ENCODE data around the gene CISH.

CISH gene

DNA sequence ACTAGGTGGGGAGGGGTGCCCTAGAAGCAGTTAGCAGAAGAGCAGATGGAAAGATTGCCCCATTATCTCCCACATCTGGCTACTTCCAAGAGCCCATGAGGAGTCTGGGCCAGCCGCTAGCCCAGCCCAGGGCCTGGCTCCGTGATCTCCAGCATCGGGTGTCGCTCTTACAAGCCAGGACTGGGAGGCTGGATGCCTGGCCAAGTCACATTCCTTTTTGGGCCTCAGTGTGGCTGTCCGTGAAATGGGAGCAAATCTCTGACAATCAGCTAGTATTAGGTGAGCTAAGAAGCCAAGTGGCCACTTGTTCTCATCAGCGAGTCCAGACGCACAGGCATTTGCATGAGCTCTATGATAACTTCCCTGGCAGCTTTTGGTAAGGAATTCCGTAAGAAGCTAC, 39.9 kb upstream of the CISH start:
- no peak overlapping the region for H3K27ac ChIP-seq (ENCODE audit: low read depth, low read length)
- H3K9ac ChIP-seq (ENCODE audit: low read length) = no peak overlapping the region
- no peak overlapping the region for H3K4me3 ChIP-seq (ENCODE audit: low read length)
- H3K27me3 ChIP-seq (ENCODE audit: control insufficient read depth, insufficient read depth, low read length) = no peaks in the 10 kb centered on the region
- no peaks in the 10 kb centered on the region for H3K4me1 ChIP-seq (ENCODE audit: control insufficient read depth, insufficient read depth, low read length)
- H3K36me3 ChIP-seq (ENCODE audit: control insufficient read depth, insufficient read depth, low read length) = peaks cover 10% of the 10 kb centered on the region

DNA sequence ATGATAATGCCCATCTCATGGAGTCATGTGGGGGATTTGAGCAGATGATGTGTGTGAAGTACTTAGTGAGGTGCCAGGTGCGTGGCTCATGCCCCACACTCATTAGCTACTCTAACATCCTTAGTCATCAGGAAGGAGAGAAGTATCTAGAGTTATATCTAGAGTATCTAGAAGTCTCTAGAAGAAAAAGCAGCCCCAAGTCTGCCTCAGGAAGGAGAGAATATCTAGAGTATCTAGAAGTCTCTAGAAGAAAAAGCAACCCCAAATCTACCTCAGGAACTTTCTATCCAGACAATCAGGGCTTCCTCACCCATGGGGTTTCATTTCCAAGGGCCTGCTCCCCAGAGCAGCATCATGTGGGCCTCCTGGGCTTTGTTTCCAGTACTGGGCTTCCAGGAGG, 38.4 kb upstream of the CISH start:
- H3K36me3 ChIP-seq (ENCODE audit: control insufficient read depth, insufficient read depth, low read length) = peaks cover 10% of the 10 kb centered on the region
- H3K4me1 ChIP-seq (ENCODE audit: control insufficient read depth, insufficient read depth, low read length) = no peaks in the 10 kb centered on the region
- no peak overlapping the region for H3K9ac ChIP-seq (ENCODE audit: low read length)
- no peak overlapping the region for H3K27ac ChIP-seq (ENCODE audit: low read depth, low read length)
- no peak overlapping the region for H3K4me3 ChIP-seq (ENCODE audit: low read length)
- no peaks in the 10 kb centered on the region for H3K27me3 ChIP-seq (ENCODE audit: control insufficient read depth, insufficient read depth, low read length)

DNA sequence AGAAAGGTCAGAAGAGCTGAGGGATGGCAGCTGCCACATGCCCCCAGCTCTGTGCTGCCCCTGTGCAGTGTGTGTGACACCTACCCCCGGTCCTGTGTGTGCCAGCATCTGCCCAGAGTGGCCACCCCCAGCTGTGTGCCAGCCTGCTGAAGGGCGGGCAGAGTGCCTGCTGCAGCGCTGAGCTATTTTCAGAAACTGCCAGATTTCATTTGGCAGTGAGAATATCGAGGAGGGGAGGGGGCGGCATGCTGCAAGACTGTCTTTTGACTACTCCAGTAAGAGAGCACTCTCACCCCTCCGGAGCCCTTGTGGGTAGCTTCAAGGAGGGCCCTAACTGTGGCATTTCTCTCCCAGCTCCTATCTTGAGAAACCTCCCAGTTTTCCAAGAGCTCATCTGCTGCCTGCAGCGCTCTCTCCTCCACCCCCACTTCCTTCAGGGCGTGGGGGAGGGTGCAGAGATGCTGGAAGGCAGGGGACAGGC, 37.9 kb upstream of the CISH start:
- Histone ChIP-seq H3K36me3 (ENCODE audit: control insufficient read depth, insufficient read depth, low read length) (peaks cover 10% of the 10 kb centered on the region), H3K27ac (ENCODE audit: low read depth, low read length) (no peak overlapping the region), H3K4me1 (ENCODE audit: control insufficient read depth, insufficient read depth, low read length) (no peaks in the 10 kb centered on the region), H3K4me3 (ENCODE audit: low read length) (no peak overlapping the region), H3K27me3 (ENCODE audit: control insufficient read depth, insufficient read depth, low read length) (no peaks in the 10 kb centered on the region), H3K9ac (ENCODE audit: low read length) (no peak overlapping the region)

DNA sequence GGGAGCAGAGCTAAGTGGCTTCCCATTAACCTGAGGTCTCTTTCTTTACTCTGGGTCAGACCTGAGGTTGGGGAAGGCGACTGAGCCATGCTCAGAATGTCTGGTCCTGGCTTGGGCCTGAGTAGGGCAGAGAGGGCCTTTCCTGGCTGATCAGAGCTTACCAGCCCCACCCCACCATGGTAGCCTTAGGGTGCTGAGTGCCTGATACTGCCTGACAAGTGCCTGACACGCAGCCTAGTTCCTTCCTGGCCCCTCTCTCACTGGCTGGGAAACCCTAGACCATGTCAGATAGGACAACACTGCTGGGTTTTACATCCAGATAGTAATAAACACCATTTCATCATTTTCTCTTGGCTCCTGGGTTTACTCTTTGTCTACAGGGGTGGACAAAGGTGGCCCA, 37.4 kb upstream of the CISH start:
- H3K9ac ChIP-seq (ENCODE audit: low read length) = no peak overlapping the region
- no peaks in the 10 kb centered on the region for H3K27me3 ChIP-seq (ENCODE audit: control insufficient read depth, insufficient read depth, low read length)
- no peak overlapping the region for H3K4me3 ChIP-seq (ENCODE audit: low read length)
- peaks cover 10% of the 10 kb centered on the region for H3K36me3 ChIP-seq (ENCODE audit: control insufficient read depth, insufficient read depth, low read length)
- no peaks in the 10 kb centered on the region for H3K4me1 ChIP-seq (ENCODE audit: control insufficient read depth, insufficient read depth, low read length)
- H3K27ac ChIP-seq (ENCODE audit: low read depth, low read length) = no peak overlapping the region

DNA sequence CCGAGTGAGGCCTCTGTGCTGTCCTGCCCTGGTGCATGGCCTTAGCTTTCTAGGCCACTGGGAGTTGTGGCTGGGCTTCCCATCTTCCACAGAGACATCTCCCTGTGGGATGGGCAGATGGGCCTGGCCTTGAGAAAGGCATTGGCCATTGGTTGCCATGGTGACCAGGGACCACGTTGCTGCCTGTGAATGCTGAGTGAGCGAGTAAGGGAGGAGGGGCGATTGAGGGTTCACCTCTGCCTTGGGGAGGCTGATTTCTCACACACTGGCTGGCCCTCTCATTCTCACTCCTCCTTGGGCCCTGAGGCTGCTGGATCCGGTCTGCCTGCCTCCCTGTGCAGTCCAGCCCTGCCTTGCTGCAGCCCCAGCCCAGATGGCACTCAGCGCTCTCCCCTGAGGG, 36.7 kb upstream of the CISH start:
- no peak overlapping the region for H3K27ac ChIP-seq (ENCODE audit: low read depth, low read length)
- no peak overlapping the region for H3K9ac ChIP-seq (ENCODE audit: low read length)
- no peaks in the 10 kb centered on the region for H3K4me1 ChIP-seq (ENCODE audit: control insufficient read depth, insufficient read depth, low read length)
- H3K4me3 ChIP-seq (ENCODE audit: low read length) = no peak overlapping the region
- H3K27me3 ChIP-seq (ENCODE audit: control insufficient read depth, insufficient read depth, low read length) = no peaks in the 10 kb centered on the region
- H3K36me3 ChIP-seq (ENCODE audit: control insufficient read depth, insufficient read depth, low read length) = peaks cover 10% of the 10 kb centered on the region

DNA sequence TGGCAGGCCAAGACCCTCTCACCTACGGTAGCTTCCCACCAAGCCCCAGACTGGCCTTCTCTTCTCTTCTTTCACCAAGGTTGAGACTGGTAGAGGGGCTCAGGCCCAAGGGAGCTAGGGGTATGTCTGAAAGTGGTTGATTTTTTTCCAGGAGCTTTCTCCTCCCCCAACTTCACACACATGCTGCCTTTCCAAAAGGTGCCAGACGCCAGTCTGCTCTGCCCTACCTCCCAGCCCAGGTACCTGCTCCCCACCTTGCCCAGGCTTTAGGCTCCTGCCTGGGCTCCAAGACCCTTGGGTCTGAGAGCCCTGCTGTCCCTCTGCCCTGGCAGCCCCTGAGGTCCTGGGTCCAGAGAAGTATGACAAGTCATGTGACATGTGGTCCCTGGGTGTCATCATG, 33.8 kb upstream of the CISH start:
- peaks cover 20% of the 10 kb centered on the region for H3K36me3 ChIP-seq (ENCODE audit: control insufficient read depth, insufficient read depth, low read length)
- H3K9ac ChIP-seq (ENCODE audit: low read length) = no peak overlapping the region
- H3K4me1 ChIP-seq (ENCODE audit: control insufficient read depth, insufficient read depth, low read length) = no peaks in the 10 kb centered on the region
- H3K4me3 ChIP-seq (ENCODE audit: low read length) = no peak overlapping the region
- no peaks in the 10 kb centered on the region for H3K27me3 ChIP-seq (ENCODE audit: control insufficient read depth, insufficient read depth, low read length)
- no peak overlapping the region for H3K27ac ChIP-seq (ENCODE audit: low read depth, low read length)

DNA sequence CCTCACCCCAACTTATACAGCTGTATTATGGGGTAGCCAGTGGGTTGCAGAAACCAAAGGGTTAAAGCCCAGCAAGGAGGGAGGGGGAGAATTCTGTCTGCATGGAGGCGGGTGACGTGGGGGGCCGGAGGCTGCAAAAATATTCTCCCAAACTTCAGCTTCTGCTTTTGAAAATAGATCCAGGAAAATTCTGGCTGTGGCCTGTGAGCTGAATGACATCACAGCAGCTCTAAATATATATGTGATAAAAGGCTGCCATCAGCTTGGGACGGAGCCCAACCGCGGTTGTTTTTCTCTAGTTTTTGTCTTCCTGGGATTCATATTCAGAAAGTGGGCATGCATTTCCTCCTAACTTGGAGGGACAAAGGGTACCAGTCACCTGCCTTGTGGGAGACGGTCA, 33.0 kb upstream of the CISH start:
- Histone ChIP-seq H3K27me3 (ENCODE audit: control insufficient read depth, insufficient read depth, low read length) (no peaks in the 10 kb centered on the region), H3K9ac (ENCODE audit: low read length) (no peak overlapping the region), H3K4me3 (ENCODE audit: low read length) (no peak overlapping the region), H3K27ac (ENCODE audit: low read depth, low read length) (no peak overlapping the region), H3K36me3 (ENCODE audit: control insufficient read depth, insufficient read depth, low read length) (peaks cover 20% of the 10 kb centered on the region), H3K4me1 (ENCODE audit: control insufficient read depth, insufficient read depth, low read length) (no peaks in the 10 kb centered on the region)

DNA sequence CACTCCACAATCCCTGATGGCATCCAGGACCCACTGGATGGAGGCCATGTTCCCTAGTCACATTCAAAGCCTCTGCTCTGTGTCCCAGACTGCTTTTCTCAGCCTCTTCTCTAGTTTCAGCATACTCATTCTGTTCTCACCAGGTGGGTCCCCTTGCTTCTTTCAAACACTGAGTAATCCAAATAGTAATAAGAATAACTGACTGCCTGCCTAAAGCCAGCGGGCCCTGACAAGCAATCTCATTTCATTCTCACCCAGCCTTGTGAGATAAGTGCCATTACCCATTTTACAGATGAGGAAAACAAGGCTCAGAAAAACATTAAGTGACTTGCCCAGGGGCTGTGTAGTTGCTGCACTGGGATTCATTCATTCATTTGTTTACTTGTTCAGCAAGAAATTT, 30.8 kb upstream of the CISH start:
- Histone ChIP-seq H3K9ac (ENCODE audit: low read length) (no peak overlapping the region), H3K4me3 (ENCODE audit: low read length) (no peak overlapping the region), H3K27ac (ENCODE audit: low read depth, low read length) (no peak overlapping the region), H3K27me3 (ENCODE audit: control insufficient read depth, insufficient read depth, low read length) (no peaks in the 10 kb centered on the region), H3K36me3 (ENCODE audit: control insufficient read depth, insufficient read depth, low read length) (peaks cover 15% of the 10 kb centered on the region), H3K4me1 (ENCODE audit: control insufficient read depth, insufficient read depth, low read length) (no peaks in the 10 kb centered on the region)

DNA sequence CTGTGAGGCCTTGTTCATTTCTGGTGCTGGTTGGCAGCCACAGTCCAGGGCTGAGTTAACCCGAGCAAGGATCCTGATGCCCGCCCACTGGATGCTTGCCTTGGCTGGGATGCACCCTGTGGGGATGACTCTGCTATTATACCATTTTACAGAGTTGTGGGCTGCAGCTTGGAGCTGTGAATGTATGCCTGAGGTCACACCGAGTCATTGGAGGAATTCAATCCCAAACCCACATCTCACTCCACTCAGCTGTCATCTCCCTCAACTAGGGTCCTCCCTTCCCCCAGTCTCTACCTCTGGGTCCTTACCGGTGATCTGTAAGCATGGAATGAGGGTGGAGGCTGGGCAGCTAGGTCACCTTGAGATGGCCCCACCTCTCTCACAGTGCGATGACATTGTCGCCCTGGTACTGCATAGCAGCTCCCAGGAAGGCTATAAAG, 27.5 kb upstream of the CISH start:
- Histone ChIP-seq H3K27me3 (ENCODE audit: control insufficient read depth, insufficient read depth, low read length) (no peaks in the 10 kb centered on the region), H3K4me1 (ENCODE audit: control insufficient read depth, insufficient read depth, low read length) (no peaks in the 10 kb centered on the region), H3K27ac (ENCODE audit: low read depth, low read length) (no peak overlapping the region), H3K4me3 (ENCODE audit: low read length) (no peak overlapping the region), H3K9ac (ENCODE audit: low read length) (no peak overlapping the region), H3K36me3 (ENCODE audit: control insufficient read depth, insufficient read depth, low read length) (peaks cover 10% of the 10 kb centered on the region)

DNA sequence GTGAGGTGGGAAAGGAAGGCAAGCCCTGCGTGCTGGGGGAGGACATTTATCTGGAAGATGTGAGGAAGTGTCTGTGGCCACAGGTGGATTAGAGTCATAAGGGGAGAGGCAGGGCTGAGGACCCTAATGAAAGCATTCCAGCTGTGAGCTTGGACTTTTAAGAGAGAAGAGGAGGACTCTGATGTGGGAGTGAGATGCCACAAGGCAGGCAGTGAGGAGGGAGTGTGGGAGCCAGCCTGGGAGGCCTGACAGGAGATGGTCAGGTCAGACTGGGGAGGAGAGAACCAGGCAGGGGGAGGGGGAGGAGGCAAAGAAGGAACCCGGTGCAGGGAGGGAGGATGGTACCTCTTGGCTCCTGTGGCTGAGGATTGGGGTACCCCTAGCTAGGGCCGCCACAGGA, 26.4 kb upstream of the CISH start:
- H3K36me3 ChIP-seq (ENCODE audit: control insufficient read depth, insufficient read depth, low read length) = peaks cover 8% of the 10 kb centered on the region
- no peaks in the 10 kb centered on the region for H3K4me1 ChIP-seq (ENCODE audit: control insufficient read depth, insufficient read depth, low read length)
- no peak overlapping the region for H3K9ac ChIP-seq (ENCODE audit: low read length)
- H3K4me3 ChIP-seq (ENCODE audit: low read length) = no peak overlapping the region
- H3K27ac ChIP-seq (ENCODE audit: low read depth, low read length) = no peak overlapping the region
- no peaks in the 10 kb centered on the region for H3K27me3 ChIP-seq (ENCODE audit: control insufficient read depth, insufficient read depth, low read length)

DNA sequence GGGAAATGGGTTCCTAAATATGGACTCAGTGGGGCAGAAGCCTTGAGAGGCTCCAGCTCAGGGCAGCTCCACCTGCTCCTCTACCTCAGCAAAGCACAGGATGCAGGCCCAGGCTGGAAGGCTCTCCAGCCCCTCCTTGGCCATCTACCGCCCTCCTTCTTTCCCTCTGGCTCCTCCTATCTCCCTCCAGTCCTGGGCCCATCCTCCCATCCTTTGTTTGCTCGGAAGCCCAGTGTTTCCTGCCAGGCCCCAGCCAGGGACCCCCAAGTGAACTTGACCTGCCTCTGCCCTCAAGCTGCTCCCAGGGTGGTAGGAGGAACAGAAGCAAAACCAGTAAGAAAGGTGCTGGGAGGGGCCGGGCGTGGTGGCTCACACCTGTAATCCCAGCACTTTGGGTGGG, 25.4 kb upstream of the CISH start:
- peaks cover 6% of the 10 kb centered on the region for H3K36me3 ChIP-seq (ENCODE audit: control insufficient read depth, insufficient read depth, low read length)
- H3K4me1 ChIP-seq (ENCODE audit: control insufficient read depth, insufficient read depth, low read length) = no peaks in the 10 kb centered on the region
- no peaks in the 10 kb centered on the region for H3K27me3 ChIP-seq (ENCODE audit: control insufficient read depth, insufficient read depth, low read length)
- H3K27ac ChIP-seq (ENCODE audit: low read depth, low read length) = no peak overlapping the region
- H3K4me3 ChIP-seq (ENCODE audit: low read length) = no peak overlapping the region
- H3K9ac ChIP-seq (ENCODE audit: low read length) = no peak overlapping the region

DNA sequence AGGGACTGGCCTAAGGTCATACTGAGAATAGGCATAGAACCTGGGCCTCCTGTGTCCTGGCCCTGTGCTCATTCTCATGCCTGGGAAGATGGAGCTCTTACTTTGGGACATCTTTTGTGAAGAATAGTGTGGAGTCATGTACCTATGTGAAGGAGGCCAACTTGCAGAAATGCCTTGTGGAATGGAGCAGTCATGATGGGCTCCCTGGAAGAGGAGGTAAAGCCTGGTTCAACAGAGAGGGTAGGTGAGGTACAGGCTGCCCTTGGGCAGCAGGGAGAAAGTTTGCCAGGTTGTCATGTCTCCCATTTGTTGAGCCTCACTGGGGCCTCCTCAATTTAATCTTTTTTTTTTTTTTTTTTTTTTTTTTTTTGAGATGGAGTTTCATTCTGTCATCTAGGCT, 23.5 kb upstream of the CISH start:
- no peaks in the 10 kb centered on the region for H3K27me3 ChIP-seq (ENCODE audit: control insufficient read depth, insufficient read depth, low read length)
- H3K36me3 ChIP-seq (ENCODE audit: control insufficient read depth, insufficient read depth, low read length) = no peaks in the 10 kb centered on the region
- H3K9ac ChIP-seq (ENCODE audit: low read length) = no peak overlapping the region
- no peak overlapping the region for H3K27ac ChIP-seq (ENCODE audit: low read depth, low read length)
- no peak overlapping the region for H3K4me3 ChIP-seq (ENCODE audit: low read length)
- no peaks in the 10 kb centered on the region for H3K4me1 ChIP-seq (ENCODE audit: control insufficient read depth, insufficient read depth, low read length)

DNA sequence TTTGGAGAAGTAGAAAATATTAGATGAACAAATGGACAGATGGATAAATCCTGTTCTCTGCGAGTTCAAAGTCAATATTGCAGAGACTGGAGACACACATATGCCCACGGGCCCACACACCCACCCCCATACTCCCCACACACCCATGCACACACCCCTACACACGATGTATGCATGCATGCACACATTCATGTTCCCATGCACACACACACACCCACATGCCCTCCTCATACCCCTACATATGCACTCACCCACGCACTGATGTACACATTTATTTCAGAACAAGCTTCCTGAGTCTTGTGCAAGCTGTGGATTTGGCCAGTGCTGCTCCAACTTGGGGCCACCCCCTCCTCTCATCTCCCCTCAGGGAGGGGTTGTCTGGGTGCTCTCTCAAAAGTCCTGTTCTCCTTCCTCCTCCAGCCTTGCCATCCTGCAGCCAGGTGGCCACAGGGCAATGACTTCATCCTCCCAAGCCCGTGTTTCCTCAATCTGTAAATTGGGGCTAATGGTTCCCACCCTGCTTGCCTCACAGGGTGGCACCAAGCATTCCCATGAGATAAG, 21.7 kb upstream of the CISH start:
- no peak overlapping the region for H3K9ac ChIP-seq (ENCODE audit: low read length)
- no peak overlapping the region for H3K4me3 ChIP-seq (ENCODE audit: low read length)
- no peaks in the 10 kb centered on the region for H3K36me3 ChIP-seq (ENCODE audit: control insufficient read depth, insufficient read depth, low read length)
- no peaks in the 10 kb centered on the region for H3K27me3 ChIP-seq (ENCODE audit: control insufficient read depth, insufficient read depth, low read length)
- no peaks in the 10 kb centered on the region for H3K4me1 ChIP-seq (ENCODE audit: control insufficient read depth, insufficient read depth, low read length)
- H3K27ac ChIP-seq (ENCODE audit: low read depth, low read length) = no peak overlapping the region

Data from rectal smooth muscle tissue (tissue), 1 donor.